Muscle of leg (tissue), 11 donors: ENCODE data around the gene ZNF248. TPM values are rescaled to one million over a fixed set of nuclear protein-coding genes. Genes with fewer than 3 reads are reported as not detected.

Experiments
- DNase-seq: peaks from one replicate; pipeline ENCODE4 v3.0.0; 2013
- H3K27ac ChIP-seq: one replicate; pipeline ENCODE4 v1.5.1; 2013; ENCODE audit warnings: mild to moderate bottlenecking, low read length, control low read depth
- H3K27me3 ChIP-seq: one replicate; pipeline ENCODE4 v1.6.1; 2013; ENCODE audit warnings: low read length; ENCODE audit not compliant: control insufficient read depth, insufficient read depth
- H3K36me3 ChIP-seq: one replicate; pipeline ENCODE4 v1.6.1; 2013; ENCODE audit warnings: low read length; ENCODE audit not compliant: control insufficient read depth, insufficient read depth
- H3K4me1 ChIP-seq: one replicate; pipeline ENCODE4 v1.6.1; 2013; ENCODE audit warnings: low read length; ENCODE audit not compliant: control insufficient read depth, insufficient read depth
- H3K4me3 ChIP-seq: one replicate; pipeline ENCODE4 v1.5.1; 2013; ENCODE audit warnings: low read length, control low read depth
- H3K9me3 ChIP-seq: replicated peaks from 2 replicates; pipeline ENCODE4 v1.6.1; 2013; ENCODE audit warnings: low read depth, low read length; ENCODE audit not compliant: control insufficient read depth
- WGBS: methylation state at CpG from one replicate; pipeline ENCODE4 v1.1.5; 2013; ENCODE audit warnings: missing lambda C conversion rate; ENCODE audit not compliant: insufficient coverage; 5-methylcytosine and 5-hydroxymethylcytosine counted together
- polyA plus RNA-seq, 8 donors: library from polyadenylated mRNA; unstranded; fragments of 120-200 nt; gene quantifications; one replicate each; pipeline versions ENCODE4 v1.2.1 to v1.2.3, GENCODE V29; 2013; ENCODE audit warnings: inconsistent platforms in 1 of 8, low replicate concordance in 1 of 8; ENCODE audit not compliant: insufficient read length in 8 of 8, insufficient read depth in 1 of 8
- total RNA-seq: library from RNA; stranded (reverse); fragments of 120-200 nt; gene quantifications from one replicate; pipeline ENCODE4 v1.2.4, GENCODE V29; 2013

ZNF248 gene
- total and polyA plus RNA-seq, 9 donors: 14.4 to 20.2 (median 17.0) TPM

GRCh38 chr10:37789590-37789989 lies 67.8 kb downstream of the ZNF248 start:
- WGBS: no CpG with 5 or more reads among the region's 2 CpGs
- H3K4me1 ChIP-seq: no peaks in the 10 kb centered on the region
- H3K9me3 ChIP-seq: peaks cover 10% of the 10 kb centered on the region
- DNase-seq: no peak
- H3K27me3 ChIP-seq: no peaks in the 10 kb centered on the region
- H3K4me3 ChIP-seq: no peak overlapping the region
- no peaks in the 10 kb centered on the region for H3K36me3 ChIP-seq
- H3K27ac ChIP-seq: no peak overlapping the region

- DNase-seq: no peak
- Histone ChIP-seq H3K27me3 (no peaks in the 10 kb centered on the region), H3K9me3 (peaks cover 29% of the 10 kb centered on the region), H3K4me1 (no peaks in the 10 kb centered on the region), H3K36me3 (no peaks in the 10 kb centered on the region), H3K4me3 (no peak overlapping the region), H3K27ac (no peak overlapping the region)
- no CpG with 5 or more reads among the region's 4 CpGs for WGBS
Measured at GRCh38 chr10:37784678-37785077, 72.7 kb downstream of the ZNF248 start.

- no peaks in the 10 kb centered on the region for H3K4me1 ChIP-seq
- H3K4me3 ChIP-seq: no peak overlapping the region
- DNase-seq: no peak
- peaks cover 39% of the 10 kb centered on the region for H3K9me3 ChIP-seq
- H3K27me3 ChIP-seq: no peaks in the 10 kb centered on the region
- no peaks in the 10 kb centered on the region for H3K36me3 ChIP-seq
- no peak overlapping the region for H3K27ac ChIP-seq
- WGBS: 63% methylated on average over 32 of the region's 32 CpGs
Measured at GRCh38 chr10:37780536-37780935, 76.9 kb downstream of the ZNF248 start.

GRCh38 chr10:37777056-37777455 lies 80.4 kb downstream of the ZNF248 start:
- no peak overlapping the region for H3K27ac ChIP-seq
- H3K27me3 ChIP-seq: no peaks in the 10 kb centered on the region
- no peak for DNase-seq
- H3K4me3 ChIP-seq: no peak overlapping the region
- no peaks in the 10 kb centered on the region for H3K36me3 ChIP-seq
- 79% methylated on average over 5 of the region's 6 CpGs for WGBS
- H3K4me1 ChIP-seq: no peaks in the 10 kb centered on the region
- peaks cover 34% of the 10 kb centered on the region for H3K9me3 ChIP-seq

- no peaks in the 10 kb centered on the region for H3K27me3 ChIP-seq
- H3K4me1 ChIP-seq: no peaks in the 10 kb centered on the region
- DNase-seq: no peak
- H3K27ac ChIP-seq: no peak overlapping the region
- WGBS: no CpG with 5 or more reads among the region's 1 CpG
- H3K4me3 ChIP-seq: no peak overlapping the region
- H3K36me3 ChIP-seq: no peaks in the 10 kb centered on the region
- peaks cover 21% of the 10 kb centered on the region for H3K9me3 ChIP-seq
Measured at GRCh38 chr10:37775612-37776011, 81.8 kb downstream of the ZNF248 start.

GRCh38 chr10:37774351-37774750 lies 83.1 kb downstream of the ZNF248 start:
- Histone ChIP-seq H3K4me3 (no peak overlapping the region), H3K36me3 (no peaks in the 10 kb centered on the region), H3K4me1 (no peaks in the 10 kb centered on the region), H3K27ac (no peak overlapping the region), H3K27me3 (no peaks in the 10 kb centered on the region), H3K9me3 (peaks cover 21% of the 10 kb centered on the region)
- no peak for DNase-seq
- WGBS: no CpG with 5 or more reads among the region's 5 CpGs

- Histone ChIP-seq H3K9me3 (peaks cover 20% of the 10 kb centered on the region), H3K4me1 (no peaks in the 10 kb centered on the region), H3K4me3 (no peak overlapping the region), H3K27ac (no peak overlapping the region), H3K36me3 (no peaks in the 10 kb centered on the region), H3K27me3 (no peaks in the 10 kb centered on the region)
- WGBS: no CpG with 5 or more reads among the region's 1 CpG
- DNase-seq: no peak
Measured at GRCh38 chr10:37765216-37765615, 92.2 kb downstream of the ZNF248 start.

- DNase-seq: no peak
- H3K4me1 ChIP-seq: no peaks in the 10 kb centered on the region
- H3K9me3 ChIP-seq: peaks cover 31% of the 10 kb centered on the region
- H3K4me3 ChIP-seq: no peak overlapping the region
- no peak overlapping the region for H3K27ac ChIP-seq
- 40% methylated on average over 1 of the region's 3 CpGs for WGBS
- no peaks in the 10 kb centered on the region for H3K27me3 ChIP-seq
- no peaks in the 10 kb centered on the region for H3K36me3 ChIP-seq
Measured at GRCh38 chr10:37763132-37763531, 94.3 kb downstream of the ZNF248 start.

- peaks cover 33% of the 10 kb centered on the region for H3K9me3 ChIP-seq
- no peak overlapping the region for H3K4me3 ChIP-seq
- no peaks in the 10 kb centered on the region for H3K36me3 ChIP-seq
- no peaks in the 10 kb centered on the region for H3K4me1 ChIP-seq
- no peaks in the 10 kb centered on the region for H3K27me3 ChIP-seq
- no peak for DNase-seq
- H3K27ac ChIP-seq: no peak overlapping the region
Measured at GRCh38 chr10:37762287-37762686, 95.1 kb downstream of the ZNF248 start.

GRCh38 chr10:37760817-37761216 lies 96.6 kb downstream of the ZNF248 start:
- no peak for DNase-seq
- Histone ChIP-seq H3K36me3 (no peaks in the 10 kb centered on the region), H3K9me3 (peaks cover 35% of the 10 kb centered on the region), H3K27me3 (no peaks in the 10 kb centered on the region), H3K4me3 (no peak overlapping the region), H3K27ac (no peak overlapping the region), H3K4me1 (no peaks in the 10 kb centered on the region)
- 29% methylated on average over 1 of the region's 1 CpG for WGBS

- Histone ChIP-seq H3K36me3 (no peaks in the 10 kb centered on the region), H3K27ac (no peak overlapping the region), H3K4me1 (no peaks in the 10 kb centered on the region)
Measured at GRCh38 chr10:37758074-37758473, 99.3 kb downstream of the ZNF248 start.

More at GRCh38 chr10:37758074-37758473, 99.3 kb downstream of the ZNF248 start:
- Histone ChIP-seq H3K27me3 (no peaks in the 10 kb centered on the region), H3K4me3 (no peak overlapping the region), H3K9me3 (peaks cover 48% of the 10 kb centered on the region)
- no peak for DNase-seq
